HG03354 (cell line): Measurements from ENCODE around the gene CYP20A1.
"Not testable (repeated sequence)": the region's sequence is repeated elsewhere in the genome, so short reads cannot be mapped to it uniquely, and the experiment has no call there.

Experiments used
- ATAC-seq: cut with Tn5 transposase; IDR thresholded peaks from one replicate; pipeline ENCODE4 v1.9.1; 2021; ENCODE audit warnings: mild to moderate bottlenecking; ENCODE audit not compliant: unreplicated experiment, poor library complexity, severe bottlenecking

Gene CYP20A1

DNA sequence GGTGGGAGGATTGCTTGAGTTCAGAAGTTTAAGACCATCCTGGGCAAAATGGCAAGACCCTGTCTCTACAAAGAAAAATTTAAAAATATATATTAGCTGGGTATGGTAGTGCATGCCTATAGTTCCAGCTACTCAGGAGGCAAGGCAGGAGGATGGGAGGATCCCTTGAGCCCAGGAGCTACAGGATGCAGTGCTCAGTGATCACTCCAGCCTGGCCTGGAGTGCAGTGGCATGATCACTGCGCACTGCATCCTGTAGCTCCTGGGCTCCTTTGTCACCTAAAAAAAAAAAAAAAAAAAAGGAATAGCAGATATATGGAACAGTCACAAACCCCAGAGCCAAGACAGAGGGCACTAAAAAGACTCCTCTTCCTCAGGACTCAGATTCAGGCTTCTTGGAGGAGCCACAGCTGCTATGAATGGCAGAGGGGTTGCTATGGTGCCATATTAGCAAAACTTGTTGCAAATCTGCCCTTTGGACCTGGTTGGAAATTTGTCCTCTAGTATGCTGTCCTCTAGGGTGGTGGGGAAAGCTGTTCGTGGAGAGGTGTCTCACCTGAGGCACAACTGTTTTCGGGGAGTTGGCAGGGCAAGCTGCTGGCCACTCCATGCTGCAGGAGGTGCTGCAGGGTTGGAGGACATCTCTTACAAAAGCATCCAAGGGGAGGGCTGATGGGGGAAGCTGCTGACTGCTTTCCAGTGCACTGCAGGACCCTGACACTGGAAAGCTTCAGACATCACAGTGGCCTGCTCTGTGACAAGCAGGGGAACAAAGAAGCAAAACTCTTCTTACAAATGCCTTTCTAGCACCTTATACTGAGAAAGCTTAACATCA lies 22.7 kb downstream of the CYP20A1 start:
- no peak for ATAC-seq

DNA sequence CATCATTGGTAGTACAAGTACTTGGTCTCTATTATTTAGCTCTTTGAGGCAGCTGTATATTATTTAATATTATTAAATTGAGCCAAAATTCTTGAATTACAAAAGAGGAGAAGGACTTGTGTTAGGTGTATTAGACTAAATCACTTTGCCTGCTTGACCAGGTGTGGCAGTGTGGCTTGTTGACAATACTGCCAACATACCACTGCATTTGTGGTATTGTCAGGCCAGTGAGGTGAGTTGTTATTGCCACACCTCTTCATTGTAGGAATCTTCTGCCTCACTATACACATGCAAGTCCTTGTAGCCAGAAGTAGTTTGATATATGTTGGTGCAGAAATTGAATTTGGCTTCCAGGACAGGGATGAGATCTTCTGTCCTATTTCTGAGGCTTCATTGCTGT lies 40.5 kb downstream of the CYP20A1 start:
- ATAC-seq, result no peak

DNA sequence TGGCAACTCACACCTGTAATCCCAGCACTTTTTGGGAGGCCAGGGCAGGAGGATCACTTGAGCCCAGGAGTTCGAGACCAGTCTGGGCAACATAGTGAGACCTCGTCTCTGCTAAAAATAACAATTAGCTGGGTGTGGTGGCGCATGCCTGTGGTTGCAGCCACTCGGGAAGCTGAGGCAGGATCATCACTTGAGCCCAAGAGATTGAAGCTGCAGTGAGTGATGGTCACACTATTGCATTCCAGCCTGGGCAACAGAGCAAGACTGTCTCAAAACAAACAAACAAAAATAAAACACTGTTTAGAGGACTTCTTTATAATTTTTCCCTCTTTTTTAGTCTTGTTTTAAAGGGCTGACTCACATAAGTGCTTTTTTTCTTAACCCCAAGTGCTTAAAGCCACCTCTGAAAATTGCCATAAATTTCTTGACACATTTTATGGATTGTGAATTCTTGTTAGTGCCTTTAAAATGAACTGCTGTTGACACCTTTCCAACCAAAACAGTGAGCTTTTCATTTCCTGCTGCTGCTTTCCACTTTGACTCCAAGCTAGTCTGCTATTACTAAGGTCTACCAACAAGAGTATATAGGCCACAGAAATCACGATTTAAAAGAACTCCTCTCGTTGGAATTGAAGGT lies 41.7 kb downstream of the CYP20A1 start:
- ATAC-seq, result no peak

DNA sequence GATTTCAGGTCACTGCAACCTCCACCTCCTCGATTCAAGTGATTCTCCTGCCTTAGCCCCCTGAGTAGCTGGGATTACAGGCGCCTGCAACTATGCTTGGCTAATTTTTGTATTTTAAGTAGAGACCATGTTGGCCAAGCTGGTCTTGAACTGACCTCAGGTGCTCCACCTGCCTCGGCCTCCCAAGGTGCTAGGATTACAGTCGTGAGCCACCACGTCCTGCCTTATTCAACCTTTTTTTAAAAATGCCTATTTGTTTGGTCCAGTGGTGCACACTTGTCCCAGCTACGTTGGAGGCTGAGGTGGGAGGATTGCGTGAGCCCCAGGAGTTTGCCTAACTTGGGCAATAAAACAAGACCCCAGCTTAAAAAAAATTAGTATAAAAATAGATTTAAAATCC lies 43.3 kb downstream of the CYP20A1 start:
- ATAC-seq, result no peak

DNA sequence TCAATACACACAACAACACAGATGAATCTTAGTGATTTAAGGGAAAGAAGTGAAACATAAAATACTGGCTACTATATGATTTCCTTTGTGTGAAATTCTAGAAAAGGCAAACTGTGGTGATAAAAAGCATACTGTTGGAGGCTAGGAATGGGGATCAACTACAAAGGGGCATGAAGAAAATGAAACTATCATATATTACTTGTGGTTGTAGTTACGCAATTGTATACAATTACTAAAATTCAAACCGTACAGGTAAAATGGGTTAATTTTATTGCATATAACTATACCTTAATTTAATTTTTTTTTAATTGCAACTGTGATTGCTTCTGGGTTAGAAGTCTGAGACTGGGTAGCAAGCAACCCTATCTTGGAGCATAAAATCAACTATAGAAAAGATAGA lies 47.7 kb downstream of the CYP20A1 start:
- no peak for ATAC-seq

DNA sequence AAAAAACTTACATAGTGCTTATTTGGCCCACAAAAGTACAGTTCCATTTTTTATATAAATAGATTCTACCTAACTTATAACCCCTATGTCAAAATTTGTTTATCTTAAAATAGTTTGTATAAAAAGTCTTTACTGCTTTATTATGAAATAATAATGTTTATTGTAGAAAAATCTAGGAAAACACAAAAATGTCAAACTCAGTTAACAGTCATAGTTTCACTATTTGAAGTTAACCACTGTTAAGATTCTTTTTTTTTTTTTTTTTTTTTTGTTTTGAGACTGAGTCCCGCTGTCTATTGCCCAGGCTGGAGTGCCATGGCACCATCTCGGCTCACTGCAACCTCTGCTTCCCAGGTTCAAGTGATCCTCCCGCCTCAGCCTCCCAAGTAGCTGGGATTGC lies 62.8 kb downstream of the CYP20A1 start:
- no peak for ATAC-seq

DNA sequence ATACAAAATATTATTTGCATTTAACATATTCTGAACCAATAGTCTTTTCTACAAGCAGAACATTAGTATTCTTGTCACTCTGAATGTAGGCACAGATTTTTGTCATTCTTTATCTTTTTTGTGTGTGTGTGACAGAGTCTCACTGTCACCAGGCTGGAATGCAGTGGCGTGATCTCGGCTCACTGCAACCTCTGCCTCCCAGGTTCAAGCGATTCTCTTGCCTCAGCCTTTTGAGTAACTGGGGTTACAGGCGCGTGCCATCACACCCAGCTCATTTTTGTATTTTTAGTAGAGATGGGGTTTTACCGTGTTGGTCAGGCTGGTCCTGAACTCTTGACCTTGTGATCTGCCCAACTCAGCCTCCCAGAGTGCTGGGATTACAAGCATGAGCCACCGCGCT lies 63.8 kb downstream of the CYP20A1 start:
- ATAC-seq, result not testable (repeated sequence)

DNA sequence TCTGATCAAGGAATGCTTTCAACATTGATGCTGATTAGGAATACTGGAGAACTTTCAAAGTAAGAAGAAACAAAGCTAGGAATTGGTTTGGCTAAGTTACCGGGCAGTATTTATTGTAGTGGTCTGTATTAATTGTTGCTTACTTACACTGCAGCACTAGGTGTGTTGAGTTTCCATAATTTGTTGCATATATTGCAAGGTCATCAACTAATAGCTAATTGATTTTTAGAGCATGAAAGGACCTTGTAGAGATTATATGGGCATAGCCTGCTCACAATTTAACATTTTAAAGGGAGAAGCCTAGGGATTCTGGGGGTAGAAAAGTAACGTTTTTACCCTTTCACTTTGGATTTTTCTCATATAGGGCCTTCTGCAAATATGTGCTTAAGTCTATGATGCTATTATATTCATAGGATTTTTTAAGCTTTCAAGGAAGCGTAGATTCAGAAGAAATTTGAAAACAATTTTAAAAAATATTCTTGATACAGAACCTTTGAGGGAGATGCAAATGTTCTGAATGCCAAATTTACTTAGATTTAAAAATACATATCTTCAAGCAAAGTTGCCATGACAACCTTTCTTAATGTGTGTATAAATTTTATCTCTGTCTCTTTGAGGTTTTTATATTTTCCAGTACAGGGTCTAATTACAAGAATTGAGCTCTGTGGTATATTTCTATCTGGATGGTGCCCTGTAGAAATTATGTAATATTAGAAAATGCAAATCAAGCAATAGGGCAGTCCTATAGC lies 72.0 kb downstream of the CYP20A1 start:
- no peak for ATAC-seq

DNA sequence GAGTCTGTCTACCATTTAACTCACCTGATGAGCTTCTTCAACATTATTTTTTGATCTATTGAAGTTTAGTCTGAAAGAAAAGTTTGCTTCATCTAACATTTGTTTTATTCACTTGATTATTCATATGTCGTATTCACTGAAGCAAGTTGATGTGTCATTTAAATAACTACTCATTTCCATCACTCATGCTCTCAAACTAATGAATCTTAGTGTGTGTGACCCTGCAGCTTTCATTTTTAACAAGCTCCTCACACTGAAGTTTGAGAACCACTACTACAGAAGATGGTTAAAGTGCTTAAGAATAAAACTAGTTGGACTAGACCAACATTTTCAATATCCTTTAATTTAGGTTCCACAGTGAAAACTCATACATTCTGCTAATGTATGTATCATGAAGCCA lies 87.5 kb downstream of the CYP20A1 start:
- no peak for ATAC-seq

DNA sequence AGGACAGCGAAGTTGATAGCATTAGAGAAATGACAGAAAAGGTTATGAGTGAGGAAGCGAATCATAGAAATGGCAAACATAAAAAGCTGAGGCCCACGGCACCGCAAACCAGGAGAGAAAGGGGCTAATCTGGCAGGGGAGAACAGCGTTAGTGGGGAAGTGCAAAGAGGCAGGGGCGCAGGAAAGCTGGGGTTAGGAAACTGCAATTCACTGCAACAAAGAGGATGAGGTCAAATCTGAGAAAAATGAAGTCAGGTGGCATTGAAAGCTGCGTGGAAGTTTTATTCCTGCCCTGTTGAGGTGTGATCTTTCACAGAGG lies 88.7 kb downstream of the CYP20A1 start:
- ATAC-seq, result no peak

DNA sequence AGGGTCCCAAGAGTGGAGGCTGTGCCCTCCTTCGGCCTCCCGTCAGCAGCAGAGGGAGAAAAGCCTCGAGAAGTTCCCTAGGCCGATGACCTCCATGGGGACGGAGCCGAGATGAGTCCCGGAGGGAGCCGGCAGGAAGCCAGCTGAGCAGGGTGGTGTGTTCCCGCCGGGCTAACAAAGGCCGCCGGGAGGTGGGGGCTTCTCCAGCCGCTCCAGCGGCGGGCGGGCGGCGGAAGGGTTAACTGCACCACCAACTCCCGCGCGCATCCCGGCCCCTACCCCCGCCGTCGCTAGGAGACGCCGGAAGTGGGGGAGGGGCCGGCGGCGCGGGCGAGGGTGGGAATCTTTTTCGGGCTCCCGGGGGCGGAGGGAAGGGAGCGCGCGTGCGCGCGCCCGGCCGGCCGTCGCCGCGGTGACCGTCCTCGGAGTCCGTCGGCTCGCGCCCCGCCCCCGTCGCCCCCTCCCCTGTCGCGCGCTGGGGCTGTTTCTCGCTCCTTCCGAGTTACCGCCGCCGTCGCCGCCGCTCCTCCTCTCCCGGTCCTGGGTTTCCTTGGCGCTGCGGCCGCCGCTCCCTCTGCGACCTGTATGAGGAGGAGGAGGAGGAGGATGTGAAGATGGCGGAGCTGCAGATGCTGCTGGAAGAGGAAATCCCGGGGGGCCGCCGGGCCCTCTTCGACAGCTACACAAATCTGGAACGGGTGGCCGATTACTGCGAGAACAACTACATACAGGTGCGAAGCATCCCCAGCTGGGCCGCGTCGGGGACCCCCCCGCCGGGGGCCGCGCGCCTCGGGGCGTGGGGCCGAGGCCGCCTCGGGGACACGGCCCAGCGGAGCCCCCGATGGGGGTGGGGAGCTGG lies 89.3 kb downstream of the CYP20A1 start, which contains the start of gene ABI2:
Gene ABI2, plus strand, starts transcription at position 494 of the 859 bp plus-strand sequence. Its CDS starts 121 bp downstream, at position 615.
- ATAC-seq, result peak; percentile 54

DNA sequence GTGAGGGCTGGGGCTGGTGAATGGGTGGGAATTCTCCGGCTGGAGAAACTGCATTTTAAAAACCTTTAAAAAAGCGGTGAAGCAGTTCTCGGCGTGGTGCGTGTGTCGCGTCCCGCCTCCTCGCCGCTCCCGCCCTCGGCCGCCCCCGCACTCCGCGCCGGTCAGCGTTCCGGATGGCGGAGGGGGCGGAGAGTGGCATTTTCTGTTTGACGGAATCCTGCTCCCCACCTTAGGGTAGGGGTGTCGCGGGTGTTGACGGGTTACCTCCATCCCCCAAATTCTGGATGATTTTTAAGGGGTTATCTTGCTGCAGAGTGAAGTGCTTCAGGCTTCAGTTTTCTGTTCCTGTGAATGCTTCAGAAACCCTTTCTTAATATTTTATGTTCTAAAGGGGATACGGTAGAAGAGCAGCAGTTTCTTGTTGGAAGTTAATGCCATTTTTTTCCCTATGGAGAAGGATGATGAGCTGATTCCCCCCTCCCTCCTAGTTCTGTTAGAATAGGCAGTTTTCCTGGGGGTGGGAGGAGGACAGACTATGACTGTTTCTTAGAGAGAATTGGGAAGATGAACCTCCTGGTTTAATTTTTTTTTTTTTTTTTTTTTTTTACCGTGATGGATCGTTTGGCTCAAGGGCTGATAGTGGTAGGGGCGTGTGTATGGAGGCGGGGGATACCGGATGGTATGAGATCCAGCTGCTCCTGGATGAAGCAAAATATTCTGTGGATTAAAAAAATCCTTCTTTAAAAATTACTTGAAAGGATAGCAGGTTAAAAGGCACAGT lies 90.1 kb downstream of the CYP20A1 start:
- ATAC-seq, result peak; percentile 63

DNA sequence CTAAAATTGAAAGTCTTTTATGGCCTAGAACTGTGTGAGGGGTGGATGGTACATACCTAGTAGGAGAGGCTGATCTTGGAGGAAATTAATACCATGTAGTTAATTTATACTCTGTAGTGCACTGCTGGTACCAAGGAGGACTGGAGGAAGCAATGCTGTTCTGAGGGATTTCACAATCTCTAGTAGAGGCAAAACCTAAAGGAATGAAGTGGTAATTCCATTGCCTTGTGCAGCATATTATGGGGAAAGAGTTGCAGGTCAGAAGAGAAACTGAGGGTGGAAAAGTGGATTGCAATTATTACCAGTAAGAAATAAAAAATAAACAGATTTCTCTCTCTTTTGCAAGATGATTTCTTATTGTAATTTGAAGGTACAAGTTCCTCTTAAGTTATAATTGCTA lies 91.6 kb downstream of the CYP20A1 start:
- ATAC-seq, result no peak

DNA sequence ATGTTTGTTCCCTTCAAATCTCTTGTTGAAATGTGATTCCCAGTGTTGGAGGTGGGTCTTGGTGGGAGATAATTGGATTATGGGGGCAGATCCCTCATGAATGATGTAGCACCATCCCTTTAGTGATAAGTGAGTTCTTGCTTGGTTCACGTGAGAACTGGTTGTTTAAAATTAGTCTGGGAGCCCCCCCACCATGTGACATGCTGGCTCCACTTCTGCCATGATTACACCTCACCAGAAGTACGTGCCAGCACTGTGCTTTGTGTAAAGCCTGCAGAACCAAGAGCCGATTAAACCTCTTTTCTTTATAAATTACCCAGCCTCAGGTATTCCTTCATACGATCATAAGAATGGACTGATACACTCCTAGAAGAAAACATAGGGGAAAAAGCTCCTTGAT lies 99.5 kb downstream of the CYP20A1 start:
- no peak for ATAC-seq

DNA sequence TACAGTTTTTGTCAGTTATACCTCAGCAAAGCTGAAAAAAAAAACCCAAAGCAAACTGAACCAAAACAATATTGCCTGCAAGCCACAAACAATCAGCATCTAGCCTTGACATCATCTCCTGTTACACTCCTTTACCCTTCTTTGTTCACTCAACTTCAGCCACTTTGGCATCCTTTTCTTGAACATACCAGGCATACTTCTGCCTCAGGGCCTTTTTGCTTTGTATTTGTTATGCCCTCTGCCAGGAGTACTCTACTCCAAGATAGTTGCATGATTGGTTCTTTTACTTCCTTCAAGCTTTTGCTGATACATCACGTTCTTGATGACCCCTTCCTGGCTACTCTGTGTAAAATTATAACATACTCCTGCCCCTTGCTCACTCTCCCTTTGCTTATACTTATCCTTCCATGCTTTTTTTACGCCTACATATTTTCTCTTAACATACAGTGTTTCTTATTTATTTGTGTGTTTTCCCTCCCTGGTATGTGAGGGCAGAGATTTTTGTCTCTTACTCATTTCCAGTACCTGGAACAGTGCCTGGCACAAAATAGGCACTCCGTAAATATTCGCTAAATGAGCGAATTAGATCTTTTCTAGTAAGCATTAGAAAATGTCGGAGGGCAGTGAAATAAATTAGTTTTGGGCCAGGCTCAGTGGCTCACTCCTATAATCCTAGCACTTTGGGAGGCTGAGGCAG lies 102.1 kb downstream of the CYP20A1 start:
- ATAC-seq, result no peak

DNA sequence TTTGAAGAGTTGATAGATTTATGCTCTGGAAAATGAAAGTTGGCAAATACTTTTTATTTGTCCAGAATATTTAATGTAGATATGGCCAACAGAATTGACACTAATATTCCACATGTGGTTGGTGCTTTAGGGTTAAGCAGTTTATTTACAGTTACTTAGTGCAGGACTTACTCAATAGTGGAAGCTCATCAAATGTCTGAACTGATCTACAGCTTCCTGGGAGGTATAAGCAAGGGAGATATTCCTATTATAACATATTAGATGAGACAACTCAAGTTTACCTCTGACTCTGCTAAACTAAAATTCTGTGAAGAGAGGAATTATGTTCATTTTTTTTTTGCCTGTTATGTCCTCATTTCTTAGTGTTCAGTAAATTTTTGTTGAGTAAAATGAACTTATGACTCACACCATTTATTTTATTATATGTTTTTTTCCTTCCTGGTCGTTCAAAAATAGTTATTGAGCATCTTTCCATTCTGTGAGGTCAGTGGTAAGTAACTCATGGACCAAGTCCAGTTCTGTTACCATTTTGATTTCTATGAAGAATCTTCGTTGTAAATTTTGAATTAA lies 103.0 kb downstream of the CYP20A1 start:
- no peak for ATAC-seq

DNA sequence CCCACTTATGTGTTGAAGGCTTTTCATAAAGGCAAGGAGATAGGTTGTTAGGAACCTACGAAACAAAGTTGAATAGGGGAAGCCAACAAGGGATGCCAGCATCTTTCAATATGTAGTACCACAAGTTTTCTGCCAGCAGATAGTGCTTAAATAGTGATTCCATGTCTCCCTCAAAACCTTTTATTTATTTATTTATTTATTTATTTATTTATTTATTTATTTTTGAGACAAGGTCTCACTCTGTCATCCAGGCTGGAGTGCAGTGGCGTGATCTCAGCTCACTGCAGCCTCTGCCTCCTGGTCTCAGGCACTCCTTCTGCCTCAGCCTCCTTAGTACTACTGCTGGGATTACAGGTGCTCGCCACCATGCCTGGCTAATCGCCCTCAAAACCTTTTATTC lies 103.6 kb downstream of the CYP20A1 start:
- not testable (repeated sequence) for ATAC-seq

DNA sequence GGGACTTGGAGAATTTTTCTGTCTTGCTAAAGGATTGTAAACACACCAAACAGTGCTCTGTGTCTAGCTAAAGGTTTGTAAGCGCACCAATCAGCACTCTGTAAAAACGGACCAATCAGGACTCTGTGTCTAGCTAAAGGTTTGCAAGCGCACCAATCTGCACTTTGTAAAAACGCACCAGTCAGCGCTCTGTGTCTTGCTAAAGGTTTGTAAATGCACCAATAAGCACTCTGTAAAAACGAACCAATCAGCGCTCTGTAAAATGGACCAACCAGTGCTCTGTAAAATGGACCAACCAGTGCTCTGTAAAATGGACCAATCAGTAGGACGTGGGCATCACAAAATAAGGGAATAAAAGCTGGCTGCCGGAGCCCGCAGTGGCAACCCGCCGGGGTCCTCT lies 105.8 kb downstream of the CYP20A1 start:
- no peak for ATAC-seq
